AG10803 (cell line): Measurements from ENCODE around the gene CDC42BPB.
A peak's percentile ranks its signal among the peaks of the same experiment; 100 is the strongest.
"Not testable (repeated sequence)": the region's sequence is repeated elsewhere in the genome, so short reads cannot be mapped to it uniquely, and the experiment has no call there.

Source experiments
- DNase-seq: peaks from one replicate; pipeline ENCODE4 v3.0.0; 2010; ENCODE audit warnings: low read depth
- H3K4me3 ChIP-seq: 2 replicates; pipeline ENCODE4 v1.5.1; 2011; ENCODE audit warnings: mild to moderate bottlenecking, low read length, control low read depth
- TF ChIP-seq, protein P1 (sequence below): conservative IDR thresholded peaks from 2 replicates; pipeline ENCODE4 v1.5.1; 2011; ENCODE audit warnings: mild to moderate bottlenecking, low read length, control low read depth, inconsistent platforms

Gene CDC42BPB

DNA sequence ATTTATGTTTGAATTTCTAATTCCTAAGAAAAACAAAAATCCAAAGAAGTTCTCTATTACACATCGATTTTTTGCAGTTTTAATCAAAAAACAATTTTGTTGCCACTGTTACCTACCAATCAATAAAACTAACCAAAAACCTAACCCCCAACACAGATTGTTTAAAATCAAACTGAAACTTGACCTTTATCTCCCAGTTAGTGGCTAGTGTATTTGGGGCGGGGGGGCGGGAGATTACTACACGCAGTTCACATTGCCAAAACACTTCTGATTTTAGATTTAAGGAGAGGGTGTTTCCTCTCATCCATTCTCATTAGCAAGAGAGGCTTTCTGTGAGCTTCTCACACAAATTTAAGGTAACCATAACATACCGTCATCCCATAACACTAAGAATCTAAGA is 6.4 kb downstream of the CDC42BPB start:
- H3K4me3 ChIP-seq, result no peak overlapping the region
- no peak for DNase-seq
- TF ChIP-seq, protein P1, sequence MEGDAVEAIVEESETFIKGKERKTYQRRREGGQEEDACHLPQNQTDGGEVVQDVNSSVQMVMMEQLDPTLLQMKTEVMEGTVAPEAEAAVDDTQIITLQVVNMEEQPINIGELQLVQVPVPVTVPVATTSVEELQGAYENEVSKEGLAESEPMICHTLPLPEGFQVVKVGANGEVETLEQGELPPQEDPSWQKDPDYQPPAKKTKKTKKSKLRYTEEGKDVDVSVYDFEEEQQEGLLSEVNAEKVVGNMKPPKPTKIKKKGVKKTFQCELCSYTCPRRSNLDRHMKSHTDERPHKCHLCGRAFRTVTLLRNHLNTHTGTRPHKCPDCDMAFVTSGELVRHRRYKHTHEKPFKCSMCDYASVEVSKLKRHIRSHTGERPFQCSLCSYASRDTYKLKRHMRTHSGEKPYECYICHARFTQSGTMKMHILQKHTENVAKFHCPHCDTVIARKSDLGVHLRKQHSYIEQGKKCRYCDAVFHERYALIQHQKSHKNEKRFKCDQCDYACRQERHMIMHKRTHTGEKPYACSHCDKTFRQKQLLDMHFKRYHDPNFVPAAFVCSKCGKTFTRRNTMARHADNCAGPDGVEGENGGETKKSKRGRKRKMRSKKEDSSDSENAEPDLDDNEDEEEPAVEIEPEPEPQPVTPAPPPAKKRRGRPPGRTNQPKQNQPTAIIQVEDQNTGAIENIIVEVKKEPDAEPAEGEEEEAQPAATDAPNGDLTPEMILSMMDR, result no peak

DNA sequence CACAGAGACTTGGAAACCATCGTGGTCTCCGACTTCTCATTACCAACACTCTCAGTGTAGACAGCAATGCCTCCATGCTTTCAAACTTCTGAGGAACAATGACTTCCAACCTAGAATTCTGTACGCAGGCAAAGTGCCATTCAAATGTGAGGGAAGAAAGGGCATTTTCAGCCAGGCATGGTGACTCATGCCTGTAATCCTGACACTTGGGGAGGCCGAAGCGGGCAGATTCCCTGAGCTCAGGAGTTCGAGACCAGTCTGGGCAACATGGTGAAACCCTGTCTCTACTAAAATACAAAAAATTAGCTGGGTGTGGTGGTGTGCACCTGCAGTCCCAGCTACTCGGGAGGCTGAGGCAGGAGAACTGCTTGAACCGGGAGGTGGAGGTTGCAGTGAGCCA is 9.9 kb downstream of the CDC42BPB start:
- DNase-seq, H3K4me3 ChIP-seq: not testable (repeated sequence)

DNA sequence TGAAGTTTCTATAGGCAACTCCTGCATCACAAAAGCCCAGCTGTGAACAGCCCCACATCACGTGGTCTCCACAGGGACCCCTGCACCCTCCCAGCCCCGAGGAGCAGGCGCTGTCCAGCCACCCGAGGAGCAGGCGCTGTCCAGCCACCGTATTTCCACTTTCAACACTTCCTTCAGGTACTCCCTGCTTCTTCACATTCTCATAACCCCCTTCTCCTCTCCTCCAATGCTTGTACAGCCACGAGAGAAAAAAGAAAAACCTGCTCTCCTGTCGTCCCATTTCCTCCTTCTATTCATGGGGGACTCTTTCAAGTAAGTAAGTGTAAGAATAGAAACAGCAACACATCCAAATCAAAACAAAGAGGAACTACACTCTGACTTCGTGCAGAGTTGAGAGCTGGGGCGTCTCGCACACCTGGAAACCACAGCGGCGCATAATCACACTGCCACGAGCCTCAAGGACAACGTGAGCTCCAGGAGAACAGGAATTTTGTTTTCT is 11.9 kb downstream of the CDC42BPB start:
- TF ChIP-seq, protein P1, result no peak
- H3K4me3 ChIP-seq, result no peak overlapping the region
- DNase-seq, result no peak

DNA sequence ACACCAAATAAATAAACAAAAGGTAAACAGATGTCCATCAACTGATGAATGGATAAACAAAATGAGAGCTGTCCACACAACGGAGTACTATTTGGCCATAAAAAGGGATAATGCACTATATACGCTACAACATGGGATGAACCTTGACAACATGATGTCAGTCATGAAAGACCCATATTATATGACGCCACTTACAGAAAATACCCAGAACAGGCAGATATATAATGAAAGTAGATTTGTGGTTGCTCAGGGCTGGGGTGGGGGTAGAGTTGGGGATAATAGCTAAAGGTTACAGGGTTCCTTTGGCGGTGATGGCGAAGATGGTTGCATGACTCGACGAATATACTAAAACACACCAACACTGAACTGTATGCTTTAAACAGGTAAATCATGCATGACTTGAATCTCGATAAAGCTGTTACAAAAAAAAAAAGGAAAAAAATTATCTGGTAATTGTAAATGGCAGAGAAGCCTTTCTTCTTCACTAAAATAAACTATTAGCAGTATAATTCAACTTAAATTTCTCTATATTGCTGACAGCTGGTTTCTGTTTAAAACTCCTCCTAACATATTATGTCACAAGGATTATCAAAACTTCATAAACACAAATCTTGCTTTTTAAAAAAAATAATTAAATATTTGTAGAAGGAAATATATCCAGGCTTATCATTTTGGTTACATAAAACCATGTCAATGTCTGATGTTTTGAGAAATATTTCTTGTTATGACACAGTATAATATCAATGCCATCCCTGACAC is 13.9 kb downstream of the CDC42BPB start:
- TF ChIP-seq, protein P1, result no peak
- H3K4me3 ChIP-seq, result no peak overlapping the region
- DNase-seq, result no peak

DNA sequence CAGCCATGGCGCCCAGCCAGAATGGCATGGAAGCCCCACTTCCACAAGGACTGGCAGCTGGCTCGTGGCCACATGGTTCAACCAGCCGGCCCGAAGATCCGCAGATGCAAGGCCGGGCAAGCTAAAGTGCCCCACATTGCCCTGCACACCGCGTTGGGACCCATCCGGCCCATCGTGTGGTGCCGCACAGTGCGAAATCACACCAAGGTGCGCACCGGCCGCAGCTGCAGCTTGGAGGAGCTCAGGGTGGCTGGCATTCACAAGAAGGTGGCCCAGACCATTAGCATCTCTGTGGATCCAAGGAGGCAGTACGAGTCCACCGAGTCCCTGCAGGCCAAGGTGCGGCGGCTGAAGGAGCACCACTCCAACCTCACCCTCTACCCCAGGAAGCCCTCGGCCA is 15.9 kb downstream of the CDC42BPB start:
- no peak overlapping the region for H3K4me3 ChIP-seq
- no peak for DNase-seq
- TF ChIP-seq, protein P1, result no peak

DNA sequence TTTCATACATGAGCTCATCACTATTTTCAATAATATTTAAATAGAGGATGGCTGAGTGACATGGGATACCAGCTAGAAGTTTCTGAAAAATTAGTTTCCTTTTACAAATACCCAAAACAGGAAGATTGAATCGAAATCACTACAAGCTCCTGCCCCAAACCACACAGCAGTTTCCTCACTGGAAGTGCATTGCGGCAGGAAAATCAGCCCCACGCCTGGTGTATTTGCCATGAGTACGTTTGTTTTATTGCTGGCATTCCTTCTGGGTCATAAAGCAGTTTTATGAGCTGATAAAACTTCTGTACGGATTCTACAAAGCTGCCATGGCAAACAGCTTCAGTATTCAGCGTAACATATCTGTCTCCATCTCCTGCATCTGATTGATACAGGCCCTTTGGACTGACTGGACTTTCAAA is 23.7 kb downstream of the CDC42BPB start:
- DNase-seq, result no peak
- TF ChIP-seq, protein P1, result no peak
- no peak overlapping the region for H3K4me3 ChIP-seq

DNA sequence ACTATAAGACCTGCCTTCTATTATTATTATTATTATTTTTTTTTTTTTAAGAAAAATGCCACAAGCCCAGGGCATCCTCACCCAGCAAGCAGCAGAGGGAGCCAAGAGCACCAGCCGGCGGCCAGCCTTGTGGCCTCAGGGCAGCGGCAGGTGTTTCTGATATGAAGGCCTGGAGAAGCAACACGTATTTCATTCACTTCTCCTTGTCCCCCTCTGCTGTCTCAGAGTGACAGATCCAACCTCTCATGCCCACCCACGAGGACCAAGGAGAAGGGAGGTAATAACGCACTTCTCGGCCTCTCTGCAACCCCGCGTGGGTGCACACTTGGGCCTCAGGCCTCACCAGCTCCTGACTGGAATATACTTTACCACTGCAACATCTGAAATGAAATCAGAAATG is 25.4 kb downstream of the CDC42BPB start:
- DNase-seq, result peak; percentile 11
- TF ChIP-seq, protein P1, result peak; percentile 11; the same call in 1 of the 2 replicates
- no peak overlapping the region for H3K4me3 ChIP-seq
